Nucleus accumbens (tissue), 56 donors: Measurements from ENCODE around the gene CEP85L.

Experiments
- DNase-seq, 56 donors: peaks; one replicate each; lab custom pipeline; 2025; lab: John Stamatoyannopoulos, UW

The CEP85L gene

GRCh38 chr6:118663993-118664985, 12.9 kb upstream of the CEP85L start:
- no peak for DNase-seq

- no peak for DNase-seq
These were observed 10.4 kb upstream of the CEP85L start for GRCh38 chr6:118661831-118662230.

GRCh38 chr6:118660218-118660569, 8.8 kb upstream of the CEP85L start:
- peak in 3 of 56 donors; percentile 6 to 40 (median 11) for DNase-seq

- DNase-seq = peak in 1 of 56 donors; percentile 1
These were observed 8.3 kb upstream of the CEP85L start for GRCh38 chr6:118659513-118660217.

- DNase-seq = no peak
These were observed 5.6 kb upstream of the CEP85L start for GRCh38 chr6:118656847-118657451.

GRCh38 chr6:118652051-118652615, 742 bp upstream of the CEP85L start:
- DNase-seq = peak in 7 of 56 donors; percentile 10 to 50 (median 27)

GRCh38 chr6:118650582-118651281, 659 bp downstream of the CEP85L start:
- DNase-seq = peak in 44 of 56 donors; percentile 10 to 76 (median 56)

- peak in 4 of 56 donors; percentile 33 to 65 (median 52) for DNase-seq
These were observed 1.3 kb downstream of the CEP85L start for GRCh38 chr6:118649918-118650581.

- DNase-seq = no peak
These were observed 2.4 kb downstream of the CEP85L start for GRCh38 chr6:118648866-118649554.

- DNase-seq = no peak
These were observed 4.4 kb downstream of the CEP85L start for GRCh38 chr6:118646977-118647376.

GRCh38 chr6:118645395-118645794, 6.0 kb downstream of the CEP85L start:
- DNase-seq = no peak

GRCh38 chr6:118644007-118644406, 7.4 kb downstream of the CEP85L start:
- no peak for DNase-seq

GRCh38 chr6:118641042-118641441, 10.3 kb downstream of the CEP85L start:
- no peak for DNase-seq

- DNase-seq = no peak
These were observed 12.1 kb downstream of the CEP85L start for GRCh38 chr6:118639054-118639964.

- DNase-seq = no peak
These were observed 13.1 kb downstream of the CEP85L start for GRCh38 chr6:118638288-118638687.

GRCh38 chr6:118635909-118636735, 15.3 kb downstream of the CEP85L start:
- DNase-seq = no peak

GRCh38 chr6:118632359-118632758, 19.0 kb downstream of the CEP85L start:
- no peak for DNase-seq
